K562 (cell line): Measurements from ENCODE around the gene CRCP. TPM values are rescaled to one million over a fixed set of nuclear protein-coding genes. Genes with fewer than 3 reads are reported as not detected.

Source experiments
- BRD9 ChIP-seq: fragments of 450-650 bp; IDR thresholded peaks from 2 replicates; pipeline ENCODE4 v1.6.1; 2018; ENCODE audit warnings: low read depth; ENCODE audit not compliant: partially characterized antibody
- CBX2 ChIP-seq: fragments of 200-600 bp; sonication (generic); IDR thresholded peaks from one replicate; pipeline ENCODE4 v1.6.1; 2012; ENCODE audit warnings: mild to moderate bottlenecking, low read length, inconsistent platforms; ENCODE audit not compliant: insufficient read depth, poor library complexity, severe bottlenecking
- HCFC1 ChIP-seq: IDR thresholded peaks from 2 replicates; pipeline ENCODE4 v1.6.1; 2012; ENCODE audit warnings: low read depth, low read length, improper control_type of control experiment
- HDAC1 ChIP-seq, 2 experiments: fragments of 450-650 bp; IDR thresholded peaks; 2 replicates each; pipeline ENCODE4 v1.6.1; 2016 to 2017; ENCODE audit warnings: inconsistent platforms in 1 of 2, mild to moderate bottlenecking in 1 of 2, moderate library complexity in 1 of 2
- KAT7 ChIP-seq: sonication (generic); formaldehyde crosslinking; IDR thresholded peaks from 2 replicates; pipeline ENCODE4 v1.8.0; 2022; ENCODE audit warnings: missing genetic modification reagents, mild to moderate bottlenecking, borderline replicate concordance
- MCM2 ChIP-seq: fragments of 450-650 bp; IDR thresholded peaks from 2 replicates; pipeline ENCODE4 v1.6.1; 2017; ENCODE audit warnings: low read depth, mild to moderate bottlenecking
- NFRKB ChIP-seq: fragments of 450-650 bp; IDR thresholded peaks from 2 replicates; pipeline ENCODE4 v1.6.1; 2016; ENCODE audit warnings: low read depth
- PHB ChIP-seq: fragments of 250-450 bp; sonication (Bioruptor Pico); IDR thresholded peaks from 2 replicates; pipeline ENCODE4 v1.5.0; 2021
- PHF20 ChIP-seq: fragments of 450-650 bp; IDR thresholded peaks from 2 replicates; pipeline ENCODE4 v1.6.1; 2018; ENCODE audit not compliant: partially characterized antibody
- POLR2B ChIP-seq: fragments of 450-650 bp; IDR thresholded peaks from 2 replicates; pipeline ENCODE4 v1.6.1; 2018; ENCODE audit warnings: low read depth; ENCODE audit not compliant: partially characterized antibody
- PTTG1 ChIP-seq: fragments of 450-650 bp; IDR thresholded peaks from 2 replicates; pipeline ENCODE4 v1.6.1; 2016; ENCODE audit warnings: low read depth, mild to moderate bottlenecking, missing genetic modification characterization, missing compliant biosample characterization
- SRSF9 ChIP-seq: fragments of 200-400 bp; formaldehyde crosslinking; IDR thresholded peaks from 2 replicates; pipeline ENCODE4 v1.6.1; 2017; ENCODE audit warnings: low read depth, low read length, borderline replicate concordance
- TRIM24 ChIP-seq, 2 experiments: fragments of 450-650 bp; IDR thresholded peaks; 2 replicates each; pipeline ENCODE4 v1.6.1; 2016
- ZNF12 ChIP-seq: sonication (generic); formaldehyde crosslinking; IDR thresholded peaks from 2 replicates; pipeline ENCODE4 v1.4.0; 2020; ENCODE audit warnings: mild to moderate bottlenecking, missing genetic modification reagents
- ZNF445 ChIP-seq: fragments of 250-450 bp; sonication (Bioruptor Pico); IDR thresholded peaks from 2 replicates; pipeline ENCODE4 v1.4.0; 2020; ENCODE audit warnings: low read depth, mild to moderate bottlenecking, moderate library complexity
- ZNF717 ChIP-seq: fragments of 250-450 bp; sonication (Bioruptor Pico); IDR thresholded peaks from 2 replicates; pipeline ENCODE4 v1.5.0; 2021
- ZNF764 ChIP-seq: fragments of 250-450 bp; sonication (Bioruptor Pico); IDR thresholded peaks from 2 replicates; pipeline ENCODE4 v1.4.0; 2020; ENCODE audit warnings: low read depth, mild to moderate bottlenecking, moderate library complexity
- polyA plus RNA-seq, 8 experiments: library from polyadenylated mRNA; depleted of rRNA in 4 of 8; stranded (reverse) in 5 of 8; unstranded in 3 of 8; fragments of >200 nt; fragmentation: Nextera tagmentation in 2 of 8; fragmentation: Illumina TruSeq in 1 of 8; extraction: Ambion mirVana in 2 of 8; extraction: Trizol in 1 of 8; gene quantifications; 2 replicates each; pipeline versions ENCODE4 v1.2.1 to v1.2.3, GENCODE V29; 2011 to 2014; ENCODE audit warnings: inconsistent platforms in 1 of 8, missing spikeins in 1 of 8
- total RNA-seq, 7 experiments: library from RNA; depleted of rRNA in 6 of 7; stranded (reverse); fragments of >200 nt in 6 of 7; fragmentation: Illumina TruSeq in 2 of 7; extraction: Trizol in 2 of 7; gene quantifications; 2 replicates each; pipeline versions ENCODE4 v1.2.1 to v1.2.3, GENCODE V29; 2011 to 2021; ENCODE audit warnings: low replicate concordance in 1 of 7
- TF ChIP-seq, protein P1 (sequence below): fragments of 250-450 bp; sonication (Bioruptor Pico); IDR thresholded peaks from 2 replicates; pipeline ENCODE4 v1.8.0; 2022; ENCODE audit warnings: inconsistent platforms
- TF ChIP-seq, protein P2 (sequence below): sonication (generic); formaldehyde crosslinking; IDR thresholded peaks from 2 replicates; pipeline ENCODE4 v1.8.1; 2022; ENCODE audit warnings: missing genetic modification reagents
- TF ChIP-seq, protein P3 (sequence below): fragments of 250-450 bp; sonication (Bioruptor Pico); IDR thresholded peaks from 2 replicates; pipeline ENCODE4 v1.8.0; 2022; ENCODE audit warnings: moderate library complexity, mild to moderate bottlenecking, inconsistent platforms
- TF ChIP-seq, protein P4 (sequence below): fragments of 450-650 bp; formaldehyde crosslinking; IDR thresholded peaks from 2 replicates; pipeline ENCODE4 v1.4.0; 2022; ENCODE audit warnings: mild to moderate bottlenecking, moderate library complexity
- TF ChIP-seq, protein P5 (sequence below), 3 experiments: fragments of 200-800 bp in 1 of 3; sonication (Bioruptor generic) in 1 of 3; sonication (generic) in 1 of 3; formaldehyde crosslinking in 1 of 3; IDR thresholded peaks; 2 replicates each; pipeline versions ENCODE4 v1.6.1 to v1.8.0; 2016 to 2022; ENCODE audit warnings: mild to moderate bottlenecking in 2 of 3, missing compliant biosample characterization in 2 of 3, missing genetic modification characterization in 2 of 3, missing genetic modification reagents in 1 of 3

CRCP gene
- total and polyA plus RNA-seq, 9 of the 15 experiments (the other 6 are each of a cell fraction or from before 2014, with no cell fraction given), result 22.1 to 58.3 (median 43.4) TPM

DNA sequence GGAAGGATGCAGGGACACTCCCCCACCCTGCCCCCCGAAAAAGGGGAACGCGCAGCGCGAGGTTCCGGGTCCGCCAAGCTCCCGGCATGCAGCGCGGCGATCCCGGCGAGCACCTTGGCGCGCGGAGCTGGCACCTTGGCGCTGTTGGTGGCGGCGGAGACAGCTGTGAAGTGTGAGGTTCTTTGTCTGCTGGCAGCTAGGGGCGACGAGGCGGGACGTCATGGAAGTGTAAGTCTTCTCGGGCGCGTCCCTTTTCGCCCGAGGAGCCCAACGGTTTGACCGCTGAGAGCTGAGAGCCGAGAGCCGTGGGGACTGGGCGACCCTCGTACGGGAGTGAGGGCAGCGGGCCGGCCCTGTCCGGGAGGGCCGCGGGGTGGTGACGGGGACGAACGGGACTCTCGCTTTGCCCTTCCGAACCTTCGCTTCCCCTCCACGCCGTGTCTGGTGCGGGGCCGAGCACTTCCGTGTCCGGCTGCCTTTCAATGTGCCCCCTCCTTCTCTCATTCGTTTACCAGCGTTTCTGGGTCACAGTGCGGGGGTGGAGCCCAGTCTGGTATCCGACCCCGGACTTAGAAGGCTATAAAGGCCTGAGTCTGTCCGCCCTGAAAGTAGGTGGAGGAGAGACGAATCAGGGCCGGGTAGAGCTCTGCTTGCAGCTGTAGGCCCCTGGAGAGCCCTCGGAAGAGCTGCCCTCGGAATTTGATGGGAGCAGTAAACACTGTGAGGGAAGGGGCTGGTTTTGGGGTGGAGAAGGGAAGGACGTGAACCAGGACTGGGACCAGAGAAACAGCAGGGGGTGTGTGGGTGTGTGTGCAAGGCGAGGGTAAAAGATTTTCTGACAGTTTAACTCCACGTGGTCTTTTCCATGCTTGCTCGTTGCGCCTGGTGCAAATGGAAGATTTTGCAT is at the start of gene CRCP (continued):
- peak; percentile 40; the same call in 1 of the 2 replicates for TF ChIP-seq HCFC1
- TF ChIP-seq, protein P1, sequence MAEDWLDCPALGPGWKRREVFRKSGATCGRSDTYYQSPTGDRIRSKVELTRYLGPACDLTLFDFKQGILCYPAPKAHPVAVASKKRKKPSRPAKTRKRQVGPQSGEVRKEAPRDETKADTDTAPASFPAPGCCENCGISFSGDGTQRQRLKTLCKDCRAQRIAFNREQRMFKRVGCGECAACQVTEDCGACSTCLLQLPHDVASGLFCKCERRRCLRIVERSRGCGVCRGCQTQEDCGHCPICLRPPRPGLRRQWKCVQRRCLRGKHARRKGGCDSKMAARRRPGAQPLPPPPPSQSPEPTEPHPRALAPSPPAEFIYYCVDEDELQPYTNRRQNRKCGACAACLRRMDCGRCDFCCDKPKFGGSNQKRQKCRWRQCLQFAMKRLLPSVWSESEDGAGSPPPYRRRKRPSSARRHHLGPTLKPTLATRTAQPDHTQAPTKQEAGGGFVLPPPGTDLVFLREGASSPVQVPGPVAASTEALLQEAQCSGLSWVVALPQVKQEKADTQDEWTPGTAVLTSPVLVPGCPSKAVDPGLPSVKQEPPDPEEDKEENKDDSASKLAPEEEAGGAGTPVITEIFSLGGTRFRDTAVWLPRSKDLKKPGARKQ, result no peak
- peak; percentile 24; the same call in 1 of the 2 replicates for TF ChIP-seq NFRKB
- TF ChIP-seq BRD9, result peak; percentile 36
- TF ChIP-seq PHF20, result peak; percentile 86
- TF ChIP-seq MCM2, result no peak
- TF ChIP-seq, protein P2, sequence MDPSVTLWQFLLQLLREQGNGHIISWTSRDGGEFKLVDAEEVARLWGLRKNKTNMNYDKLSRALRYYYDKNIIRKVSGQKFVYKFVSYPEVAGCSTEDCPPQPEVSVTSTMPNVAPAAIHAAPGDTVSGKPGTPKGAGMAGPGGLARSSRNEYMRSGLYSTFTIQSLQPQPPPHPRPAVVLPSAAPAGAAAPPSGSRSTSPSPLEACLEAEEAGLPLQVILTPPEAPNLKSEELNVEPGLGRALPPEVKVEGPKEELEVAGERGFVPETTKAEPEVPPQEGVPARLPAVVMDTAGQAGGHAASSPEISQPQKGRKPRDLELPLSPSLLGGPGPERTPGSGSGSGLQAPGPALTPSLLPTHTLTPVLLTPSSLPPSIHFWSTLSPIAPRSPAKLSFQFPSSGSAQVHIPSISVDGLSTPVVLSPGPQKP, result no peak
- TF ChIP-seq, protein P3, sequence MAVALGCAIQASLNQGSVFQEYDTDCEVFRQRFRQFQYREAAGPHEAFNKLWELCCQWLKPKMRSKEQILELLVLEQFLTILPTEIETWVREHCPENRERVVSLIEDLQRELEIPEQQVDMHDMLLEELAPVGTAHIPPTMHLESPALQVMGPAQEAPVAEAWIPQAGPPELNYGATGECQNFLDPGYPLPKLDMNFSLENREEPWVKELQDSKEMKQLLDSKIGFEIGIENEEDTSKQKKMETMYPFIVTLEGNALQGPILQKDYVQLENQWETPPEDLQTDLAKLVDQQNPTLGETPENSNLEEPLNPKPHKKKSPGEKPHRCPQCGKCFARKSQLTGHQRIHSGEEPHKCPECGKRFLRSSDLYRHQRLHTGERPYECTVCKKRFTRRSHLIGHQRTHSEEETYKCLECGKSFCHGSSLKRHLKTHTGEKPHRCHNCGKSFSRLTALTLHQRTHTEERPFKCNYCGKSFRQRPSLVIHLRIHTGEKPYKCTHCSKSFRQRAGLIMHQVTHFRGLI (CRISPR knock-in tag), result no peak
- TF ChIP-seq ZNF12 (CRISPR knock-in tag), result 0 out of 2 replicates have a peak, but pooled peaks have one; percentile 10
- TF ChIP-seq HDAC1 (IDR thresholded peaks at IDR 0.05), result peak; percentile 95 to 100
- TF ChIP-seq ZNF445 (CRISPR knock-in tag), result no peak
- TF ChIP-seq PHB, result no peak
- no peak for TF ChIP-seq PTTG1 (tag)
- TF ChIP-seq POLR2B, result peak; percentile 84
- TF ChIP-seq ZNF764, result no peak
- TF ChIP-seq ZNF717 (CRISPR knock-in tag), result no peak
- no peak for TF ChIP-seq TRIM24 (IDR thresholded peaks at IDR 0.05)
- TF ChIP-seq KAT7, result 0 out of 2 replicates have a peak, but pooled peaks have one; percentile 62
- no peak for TF ChIP-seq CBX2
- no peak for TF ChIP-seq SRSF9
- TF ChIP-seq, protein P4, sequence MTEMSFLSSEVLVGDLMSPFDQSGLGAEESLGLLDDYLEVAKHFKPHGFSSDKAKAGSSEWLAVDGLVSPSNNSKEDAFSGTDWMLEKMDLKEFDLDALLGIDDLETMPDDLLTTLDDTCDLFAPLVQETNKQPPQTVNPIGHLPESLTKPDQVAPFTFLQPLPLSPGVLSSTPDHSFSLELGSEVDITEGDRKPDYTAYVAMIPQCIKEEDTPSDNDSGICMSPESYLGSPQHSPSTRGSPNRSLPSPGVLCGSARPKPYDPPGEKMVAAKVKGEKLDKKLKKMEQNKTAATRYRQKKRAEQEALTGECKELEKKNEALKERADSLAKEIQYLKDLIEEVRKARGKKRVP (CRISPR knock-in tag), result no peak
- TF ChIP-seq, protein P5, sequence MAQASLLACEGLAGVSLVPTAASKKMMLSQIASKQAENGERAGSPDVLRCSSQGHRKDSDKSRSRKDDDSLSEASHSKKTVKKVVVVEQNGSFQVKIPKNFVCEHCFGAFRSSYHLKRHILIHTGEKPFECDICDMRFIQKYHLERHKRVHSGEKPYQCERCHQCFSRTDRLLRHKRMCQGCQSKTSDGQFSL (CRISPR knock-in tag; IDR thresholded peaks at IDR 0.05), result peak; percentile 75
- TF ChIP-seq, protein P5 (tag; IDR thresholded peaks at IDR 0.05), result peak in 1 of 2 experiments; percentile 29; a peak in 1 of 4 replicates
